Nephron (organoid): ENCODE results near the gene ERMP1.

Source experiments
- H3K27ac Mint-ChIP-seq, 3 experiments: 2 replicates each; pipeline ENCODE4 v1.8.0; 2020; ENCODE audit warnings: mixed read lengths in 3 of 3, mild to moderate bottlenecking in 2 of 3, moderate library complexity in 1 of 3
- H3K27me3 Mint-ChIP-seq: 2 replicates; pipeline ENCODE4 v1.8.0; 2021; ENCODE audit warnings: low read depth, mild to moderate bottlenecking, moderate library complexity, mixed read lengths
- H3K36me3 Mint-ChIP-seq: 2 replicates; pipeline ENCODE4 v1.8.0; 2020; ENCODE audit warnings: low read depth, mixed read lengths
- H3K4me1 Mint-ChIP-seq: 2 replicates; pipeline ENCODE4 v1.8.0; 2020; ENCODE audit warnings: mixed read lengths
- H3K4me3 Mint-ChIP-seq, 3 experiments: 2 replicates each; pipeline ENCODE4 v1.8.0; 2020; ENCODE audit warnings: mild to moderate bottlenecking in 3 of 3, mixed read lengths in 3 of 3, moderate library complexity in 2 of 3
- H3K9me3 Mint-ChIP-seq: 2 replicates; pipeline ENCODE4 v1.8.0; 2020; ENCODE audit warnings: mixed read lengths
- CTCF ChIP-seq, 3 experiments: fragments of 200-600 bp; sonication (generic); IDR thresholded peaks; one replicate each; pipeline ENCODE4 v1.5.0; 2021; ENCODE audit warnings: antibody characterized with exemption in 3 of 3; ENCODE audit not compliant: unreplicated experiment in 3 of 3

The ERMP1 gene

GRCh38 chr9:5868235-5868634 is 35.3 kb upstream of the ERMP1 start:
- H3K27ac Mint-ChIP-seq, result no peak overlapping the region
- TF ChIP-seq CTCF (IDR thresholded peaks at IDR 0.05; ENCODE audit: unreplicated experiment in 3 of 3), result no peak

DNA sequence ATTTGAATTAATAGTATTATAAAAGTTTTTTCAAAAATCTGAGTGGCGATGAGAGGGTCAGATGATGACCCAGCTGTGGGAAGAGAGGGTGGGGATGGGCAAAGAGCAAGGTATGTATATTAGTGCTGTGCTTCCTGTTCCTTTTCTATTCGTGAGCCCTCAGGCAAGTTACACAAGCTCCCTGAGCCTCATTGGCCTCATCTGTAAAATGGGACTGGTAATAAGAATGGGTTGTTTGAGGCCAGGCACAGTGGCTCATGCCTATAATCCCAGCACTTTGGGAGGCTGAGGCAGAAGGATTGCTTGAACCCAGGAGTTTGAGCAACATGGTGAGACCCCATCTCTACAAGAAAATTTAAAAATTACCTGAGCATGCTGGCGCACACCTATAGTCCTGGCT is 33.8 kb upstream of the ERMP1 start:
- Mint-ChIP-seq H3K36me3 (no peaks in the 10 kb centered on the region), H3K4me3 (no peak overlapping the region), H3K27me3 (no peaks in the 10 kb centered on the region), H3K27ac (no peak overlapping the region), H3K4me1 (no peaks in the 10 kb centered on the region), H3K9me3 (no peaks in the 10 kb centered on the region)
- no peak for TF ChIP-seq CTCF (IDR thresholded peaks at IDR 0.05; ENCODE audit: unreplicated experiment in 3 of 3)

More at GRCh38 chr9:5868235-5868634, 35.3 kb upstream of the ERMP1 start:
- no peaks in the 10 kb centered on the region for H3K4me1 Mint-ChIP-seq
- no peaks in the 10 kb centered on the region for H3K9me3 Mint-ChIP-seq
- no peak overlapping the region for H3K4me3 Mint-ChIP-seq
- no peaks in the 10 kb centered on the region for H3K36me3 Mint-ChIP-seq
- H3K27me3 Mint-ChIP-seq, result no peaks in the 10 kb centered on the region

DNA sequence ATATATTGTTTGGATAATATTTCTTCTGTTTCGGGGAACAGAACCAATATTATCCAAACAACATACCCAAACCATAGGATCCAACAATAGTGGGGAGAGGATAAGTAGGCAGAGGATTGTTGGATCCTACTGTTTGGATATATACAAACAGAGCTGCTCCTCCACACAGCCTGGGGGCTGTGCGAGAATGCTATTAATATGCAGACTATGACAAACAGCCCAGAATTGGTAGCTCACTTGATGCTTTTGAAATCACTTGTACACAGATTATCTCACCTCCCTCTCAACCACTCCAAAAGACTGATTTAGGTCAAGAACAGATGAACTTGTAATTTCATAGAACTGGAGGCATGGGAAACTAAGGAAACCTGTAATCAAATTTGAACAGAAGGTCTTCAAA is 33.4 kb upstream of the ERMP1 start:
- no peaks in the 10 kb centered on the region for H3K9me3 Mint-ChIP-seq
- H3K36me3 Mint-ChIP-seq, result no peaks in the 10 kb centered on the region
- H3K4me3 Mint-ChIP-seq, result no peak overlapping the region
- H3K27me3 Mint-ChIP-seq, result no peaks in the 10 kb centered on the region
- H3K4me1 Mint-ChIP-seq, result no peaks in the 10 kb centered on the region
- no peak for TF ChIP-seq CTCF (IDR thresholded peaks at IDR 0.05; ENCODE audit: unreplicated experiment in 3 of 3)
- H3K27ac Mint-ChIP-seq, result no peak overlapping the region

DNA sequence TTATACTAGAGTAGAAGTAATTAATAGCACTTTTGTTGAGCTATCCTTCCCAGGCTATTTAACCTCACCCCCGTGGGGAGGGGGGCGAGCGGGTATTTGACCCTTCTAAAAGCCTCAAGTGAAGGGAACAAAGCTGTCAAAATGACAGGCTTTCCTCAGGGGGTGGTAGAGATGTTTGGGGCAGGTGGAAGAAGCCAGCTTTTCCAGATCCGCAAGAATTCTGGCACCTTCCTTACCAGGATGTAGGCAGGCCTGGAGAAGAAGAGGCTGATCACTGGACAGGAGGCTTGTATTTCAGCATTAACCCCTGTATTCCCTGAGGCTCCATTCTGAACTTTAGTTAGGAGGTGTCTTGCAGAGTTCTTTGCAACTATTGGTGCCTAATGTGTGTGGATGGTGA is 31.5 kb upstream of the ERMP1 start:
- no peak for TF ChIP-seq CTCF (IDR thresholded peaks at IDR 0.05; ENCODE audit: unreplicated experiment in 3 of 3)
- Mint-ChIP-seq H3K4me1 (no peaks in the 10 kb centered on the region), H3K36me3 (no peaks in the 10 kb centered on the region), H3K27me3 (no peaks in the 10 kb centered on the region), H3K27ac (no peak overlapping the region), H3K4me3 (no peak overlapping the region), H3K9me3 (no peaks in the 10 kb centered on the region)

- TF ChIP-seq CTCF (IDR thresholded peaks at IDR 0.05; ENCODE audit: unreplicated experiment in 3 of 3), result no peak
- no peaks in the 10 kb centered on the region for H3K27me3 Mint-ChIP-seq
These were observed 30.3 kb upstream of the ERMP1 start for GRCh38 chr9:5863092-5863746.

DNA sequence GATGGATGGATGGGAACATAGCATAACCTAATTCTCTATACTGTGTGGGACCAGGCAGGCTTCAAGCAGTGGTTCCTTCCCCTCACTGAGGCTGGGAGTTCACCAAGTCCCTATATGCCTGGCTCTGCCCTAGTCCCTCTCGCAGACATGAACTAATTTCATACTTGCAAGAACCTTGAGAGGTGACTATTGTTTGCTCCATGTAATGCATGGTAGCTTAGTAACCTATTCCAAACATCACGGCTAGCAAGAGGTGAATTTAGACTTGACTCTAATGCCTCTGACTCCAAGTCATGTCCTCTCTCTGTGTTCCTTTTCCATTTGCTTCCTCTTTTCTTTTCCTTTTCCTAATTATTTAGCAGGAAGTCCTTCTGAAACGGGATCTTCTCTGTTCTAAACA is 25.9 kb upstream of the ERMP1 start:
- H3K9me3 Mint-ChIP-seq, result no peaks in the 10 kb centered on the region
- no peaks in the 10 kb centered on the region for H3K4me1 Mint-ChIP-seq
- H3K4me3 Mint-ChIP-seq, result no peak overlapping the region
- no peak overlapping the region for H3K27ac Mint-ChIP-seq
- H3K27me3 Mint-ChIP-seq, result no peaks in the 10 kb centered on the region
- no peak for TF ChIP-seq CTCF (IDR thresholded peaks at IDR 0.05; ENCODE audit: unreplicated experiment in 3 of 3)
- H3K36me3 Mint-ChIP-seq, result no peaks in the 10 kb centered on the region

More at GRCh38 chr9:5863092-5863746, 30.3 kb upstream of the ERMP1 start:
- H3K4me3 Mint-ChIP-seq, result no peak overlapping the region
- H3K36me3 Mint-ChIP-seq, result no peaks in the 10 kb centered on the region
- no peaks in the 10 kb centered on the region for H3K4me1 Mint-ChIP-seq
- H3K9me3 Mint-ChIP-seq, result no peaks in the 10 kb centered on the region
- H3K27ac Mint-ChIP-seq, result no peak overlapping the region
